ENCODE results near the gene SAT1. TPM values are rescaled to one million over a fixed set of nuclear protein-coding genes. Genes with fewer than 3 reads are reported as not detected.
A peak's percentile ranks its signal among the peaks of the same experiment; 100 is the strongest.

Gene SAT1
- total and polyA plus RNA-seq, 12 donors: 73.5 to 884 (median 114) TPM

GRCh38 chrX:23786268-23786815 lies 3.4 kb downstream of the SAT1 start:
- no peak for TF ChIP-seq CTCF (IDR thresholded peaks at IDR 0.05)
- intact Hi-C loops (cut with DNase I): loop anchor here in 2 of 10 donors (10.0 kb wide), 2 partner anchors 68 to 118 kb away; partner anchors contain the start of genes APOO (in 1 of the 2) and CXorf58 (in 1 of the 2)
- peaks cover 0 to 20% (median 0%) of the 10 kb centered on the region in 9 donors for H3K36me3 ChIP-seq
- H3K27me3 ChIP-seq: no peaks in the 10 kb centered on the region
- H3K27ac ChIP-seq: peak overlapping the region in 6 of 10 donors; percentile 8 to 97 (median 94)
- 37 to 72% methylated on average over 11 of the region's 11 CpGs for WGBS, 2 donors
- peaks cover 0 to 6% (median 0%) of the 10 kb centered on the region in 11 donors for H3K9me3 ChIP-seq
- peak overlapping the region in 3 of 10 donors; percentile 62 to 82 (median 77) for H3K4me3 ChIP-seq
- DNase-seq (no peak), ATAC-seq (no peak)
- H3K4me1 ChIP-seq: peaks cover 0 to 26% (median 6%) of the 10 kb centered on the region in 9 donors

GRCh38 chrX:23787745-23788118 lies 4.8 kb downstream of the SAT1 start:
- WGBS, 2 donors: 98 to 100% methylated on average over 2 of the region's 2 CpGs
- no peak for TF ChIP-seq CTCF (IDR thresholded peaks at IDR 0.05)

GRCh38 chrX:23788521-23788920 lies 5.5 kb downstream of the SAT1 start:
- no peak for TF ChIP-seq CTCF (IDR thresholded peaks at IDR 0.05)
- ATAC-seq (no peak), DNase-seq (no peak)
- no peak overlapping the region for H3K4me3 ChIP-seq
- peaks cover 0 to 17% (median 0%) of the 10 kb centered on the region in 9 donors for H3K4me1 ChIP-seq
- H3K36me3 ChIP-seq: peaks cover 0 to 20% (median 0%) of the 10 kb centered on the region in 9 donors
- H3K27me3 ChIP-seq: no peaks in the 10 kb centered on the region
- intact Hi-C loops (cut with DNase I): loop anchor here in 2 of 10 donors (10.0 kb wide), 2 partner anchors 66 to 116 kb away; partner anchors contain the start of genes APOO (in 1 of the 2) and CXorf58 (in 1 of the 2)
- H3K9me3 ChIP-seq: no peaks in the 10 kb centered on the region
- peak overlapping the region in 1 of 10 donors; percentile 78 for H3K27ac ChIP-seq

More at GRCh38 chrX:23787745-23788118, 4.8 kb downstream of the SAT1 start:
- Histone ChIP-seq H3K4me3 (no peak overlapping the region), H3K27me3 (no peaks in the 10 kb centered on the region), H3K36me3 (peaks cover 0 to 20% (median 0%) of the 10 kb centered on the region in 9 donors), H3K4me1 (peaks cover 0 to 17% (median 0%) of the 10 kb centered on the region in 9 donors), H3K9me3 (peaks cover 0 to 4% (median 0%) of the 10 kb centered on the region in 11 donors), H3K27ac (peak overlapping the region in 1 of 10 donors; percentile 78)
- intact Hi-C loops (cut with DNase I): loop anchor here in 2 of 10 donors (10.0 kb wide), 2 partner anchors 67 to 117 kb away; partner anchors contain the start of genes APOO (in 1 of the 2) and CXorf58 (in 1 of the 2)
- ATAC-seq: no peak
- no peak for DNase-seq

- DNase-seq (no peak), ATAC-seq (no peak)
- TF ChIP-seq CTCF (IDR thresholded peaks at IDR 0.05): no peak
- intact Hi-C loops (cut with DNase I): loop anchor here in 2 of 10 donors (10.0 kb wide), 2 partner anchors 66 to 116 kb away; partner anchors contain the start of genes APOO (in 1 of the 2) and CXorf58 (in 1 of the 2)
- peaks cover 0 to 17% (median 0%) of the 10 kb centered on the region in 9 donors for H3K4me1 ChIP-seq
- 93 to 97% methylated on average over 4 of the region's 4 CpGs for whole genome bisulfite sequencing, 2 donors
- peak overlapping the region in 1 of 10 donors; percentile 78 for H3K27ac ChIP-seq
- peaks cover 0 to 20% (median 0%) of the 10 kb centered on the region in 9 donors for H3K36me3 ChIP-seq
- H3K4me3 ChIP-seq: no peak overlapping the region
- H3K27me3 ChIP-seq: no peaks in the 10 kb centered on the region
- no peaks in the 10 kb centered on the region for H3K9me3 ChIP-seq
Observed at GRCh38 chrX:23788946-23789345, 6.0 kb downstream of the SAT1 start.
